OCI-LY1 (cell line): ENCODE measurements around the gene TTC39C.

Experiments
- H2AFZ ChIP-seq: fragments of 200-600 bp; sonication (generic), shearing (Covaris generic); 2 replicates; pipeline ENCODE4 v1.6.0; 2014; ENCODE audit warnings: antibody characterized with exemption, mild to moderate bottlenecking, low read length
- H3F3A ChIP-seq: fragments of 200-600 bp; sonication (generic), shearing (Covaris generic); 2 replicates; pipeline ENCODE4 v1.6.0; 2014; ENCODE audit warnings: mild to moderate bottlenecking, antibody characterized with exemption, low read length, moderate library complexity; ENCODE audit not compliant: insufficient read depth
- H3K27ac ChIP-seq: fragments of 200-600 bp; sonication (generic); 2 replicates; pipeline ENCODE4 v1.5.1; 2014; ENCODE audit warnings: low read length, mixed run types, mild to moderate bottlenecking, low read depth; ENCODE audit not compliant: poor library complexity, severe bottlenecking
- H3K27me3 ChIP-seq: fragments of 200-600 bp; sonication (generic); 2 replicates; pipeline ENCODE4 v1.6.0; 2014; ENCODE audit warnings: antibody characterized with exemption, mild to moderate bottlenecking, low read length, moderate library complexity; ENCODE audit not compliant: insufficient read depth
- H3K36me3 ChIP-seq: fragments of 200-600 bp; sonication (generic); 2 replicates; pipeline ENCODE4 v1.6.1; 2014; ENCODE audit warnings: mild to moderate bottlenecking, antibody characterized with exemption, low read length, moderate library complexity, mixed read lengths; ENCODE audit not compliant: insufficient read depth
- H3K4me1 ChIP-seq: fragments of 200-600 bp; sonication (generic); 2 replicates; pipeline ENCODE4 v1.5.1; 2014; ENCODE audit warnings: mild to moderate bottlenecking, low read length, moderate library complexity; ENCODE audit not compliant: insufficient read depth, severe bottlenecking
- H3K4me2 ChIP-seq: fragments of 200-600 bp; sonication (generic), shearing (Covaris generic); 2 replicates; pipeline ENCODE4 v1.6.1; 2014; ENCODE audit warnings: low read length
- H3K4me3 ChIP-seq: fragments of 200-600 bp; sonication (generic); 2 replicates; pipeline ENCODE4 v1.5.1; 2014; ENCODE audit warnings: low read length, low read depth, mild to moderate bottlenecking, mixed read lengths; ENCODE audit not compliant: poor library complexity, severe bottlenecking
- H3K79me2 ChIP-seq: fragments of 200-600 bp; shearing (Covaris generic); 2 replicates; pipeline ENCODE4 v1.6.1; 2016; ENCODE audit warnings: mixed run types, low read length, mixed read lengths; ENCODE audit not compliant: insufficient read depth
- H3K9ac ChIP-seq: fragments of 200-600 bp; sonication (generic), shearing (Covaris generic); 2 replicates; pipeline ENCODE4 v1.6.1; 2014; ENCODE audit warnings: mild to moderate bottlenecking, low read length, mixed read lengths
- H3K9me2 ChIP-seq: fragments of 200-600 bp; sonication (generic), shearing (Covaris generic); 2 replicates; pipeline ENCODE4 v1.6.1; 2014; ENCODE audit warnings: low read depth, mild to moderate bottlenecking, low read length, mixed read lengths
- H3K9me3 ChIP-seq: fragments of 200-600 bp; shearing (Covaris generic); 2 replicates; pipeline ENCODE4 v1.6.1; 2014; ENCODE audit warnings: low read length, mixed read lengths
- H4K20me1 ChIP-seq: fragments of 200-600 bp; sonication (generic), shearing (Covaris generic); 2 replicates; pipeline ENCODE4 v1.6.0; 2016; ENCODE audit warnings: mild to moderate bottlenecking, low read length; ENCODE audit not compliant: insufficient read depth
- EZH2 ChIP-seq: fragments of 200-600 bp; sonication (generic), shearing (Covaris generic); IDR thresholded peaks from 2 replicates; pipeline ENCODE4 v1.8.0; 2017; ENCODE audit warnings: borderline replicate concordance, mixed run types, mild to moderate bottlenecking, antibody characterized with exemption, low read length, moderate library complexity, mixed read lengths
- TF ChIP-seq, protein P1 (sequence below): fragments of 200-600 bp; sonication (generic), shearing (Covaris generic); IDR thresholded peaks from 2 replicates; pipeline ENCODE4 v1.5.1; 2017; ENCODE audit warnings: mild to moderate bottlenecking, antibody characterized with exemption, low read length, moderate library complexity, mixed read lengths

TTC39C gene

DNA sequence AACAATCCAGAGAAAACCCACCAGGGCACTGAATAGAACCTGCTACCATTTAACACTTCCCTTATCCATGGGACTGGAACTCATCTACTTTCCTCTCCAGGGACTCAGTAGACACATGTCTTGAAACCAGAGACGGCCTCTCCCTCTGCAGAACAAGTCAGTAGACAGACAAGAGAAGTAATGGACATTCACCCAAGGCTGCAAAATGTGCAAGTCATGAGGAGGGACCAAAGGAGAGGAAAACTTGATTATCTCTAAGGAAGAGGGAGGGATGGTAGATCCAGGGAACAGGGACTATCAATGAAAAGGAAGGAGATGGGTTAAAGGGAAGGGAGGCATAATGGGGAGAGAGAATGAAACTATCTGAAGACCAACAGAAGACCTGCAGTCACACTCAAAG is 5.3 kb upstream of the TTC39C start:
- Histone ChIP-seq H3K27me3 (no peaks in the 10 kb centered on the region), H3K4me1 (peaks cover 17% of the 10 kb centered on the region), H2AFZ (no peak overlapping the region), H3K9me2 (no peaks in the 10 kb centered on the region), H3K79me2 (no peaks in the 10 kb centered on the region), H3K4me2 (peak overlapping the region; percentile 5; the same call in 1 of the 2 replicates), H3K27ac (no peak overlapping the region), H3K9me3 (no peaks in the 10 kb centered on the region), H3K4me3 (no peak overlapping the region), H3F3A (no peaks in the 10 kb centered on the region), H3K9ac (no peak overlapping the region), H4K20me1 (no peaks in the 10 kb centered on the region), H3K36me3 (no peaks in the 10 kb centered on the region)
- TF ChIP-seq, protein P1, sequence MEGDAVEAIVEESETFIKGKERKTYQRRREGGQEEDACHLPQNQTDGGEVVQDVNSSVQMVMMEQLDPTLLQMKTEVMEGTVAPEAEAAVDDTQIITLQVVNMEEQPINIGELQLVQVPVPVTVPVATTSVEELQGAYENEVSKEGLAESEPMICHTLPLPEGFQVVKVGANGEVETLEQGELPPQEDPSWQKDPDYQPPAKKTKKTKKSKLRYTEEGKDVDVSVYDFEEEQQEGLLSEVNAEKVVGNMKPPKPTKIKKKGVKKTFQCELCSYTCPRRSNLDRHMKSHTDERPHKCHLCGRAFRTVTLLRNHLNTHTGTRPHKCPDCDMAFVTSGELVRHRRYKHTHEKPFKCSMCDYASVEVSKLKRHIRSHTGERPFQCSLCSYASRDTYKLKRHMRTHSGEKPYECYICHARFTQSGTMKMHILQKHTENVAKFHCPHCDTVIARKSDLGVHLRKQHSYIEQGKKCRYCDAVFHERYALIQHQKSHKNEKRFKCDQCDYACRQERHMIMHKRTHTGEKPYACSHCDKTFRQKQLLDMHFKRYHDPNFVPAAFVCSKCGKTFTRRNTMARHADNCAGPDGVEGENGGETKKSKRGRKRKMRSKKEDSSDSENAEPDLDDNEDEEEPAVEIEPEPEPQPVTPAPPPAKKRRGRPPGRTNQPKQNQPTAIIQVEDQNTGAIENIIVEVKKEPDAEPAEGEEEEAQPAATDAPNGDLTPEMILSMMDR = no peak
- TF ChIP-seq EZH2 = no peak

DNA sequence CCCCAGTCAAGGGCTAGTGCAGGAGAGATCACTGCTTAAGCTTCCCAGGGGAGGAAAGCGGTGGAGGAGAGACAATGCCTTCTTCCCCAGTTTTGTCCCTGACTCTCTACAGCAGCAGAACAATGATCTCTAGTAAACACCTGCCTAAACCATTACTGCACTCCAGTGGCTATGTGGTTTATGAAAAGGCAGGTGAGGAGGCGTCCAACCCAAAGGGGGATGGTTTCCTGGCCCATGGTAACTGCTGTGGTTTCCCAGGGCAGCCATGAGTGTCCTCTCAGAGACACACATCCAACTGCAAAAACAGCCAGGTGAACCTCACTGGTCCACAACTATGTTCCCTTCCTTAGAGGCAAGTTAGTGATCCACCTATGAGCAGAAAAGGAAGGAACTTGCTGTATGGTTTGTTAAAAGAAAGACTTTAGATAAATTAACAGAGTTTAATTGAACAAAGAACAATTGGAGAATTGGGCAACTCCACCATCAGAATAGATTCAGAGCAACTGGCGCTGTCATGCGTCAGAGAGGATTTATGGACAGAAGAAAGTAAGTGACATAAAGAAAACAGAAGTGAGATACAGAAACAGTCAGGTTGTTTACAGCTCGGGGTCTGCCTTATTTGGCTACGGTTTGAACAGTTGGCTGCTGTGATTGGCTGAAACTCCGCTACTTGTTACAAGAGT is 4.8 kb upstream of the TTC39C start:
- Histone ChIP-seq H3K4me3 (no peak overlapping the region), H3K36me3 (no peaks in the 10 kb centered on the region)

DNA sequence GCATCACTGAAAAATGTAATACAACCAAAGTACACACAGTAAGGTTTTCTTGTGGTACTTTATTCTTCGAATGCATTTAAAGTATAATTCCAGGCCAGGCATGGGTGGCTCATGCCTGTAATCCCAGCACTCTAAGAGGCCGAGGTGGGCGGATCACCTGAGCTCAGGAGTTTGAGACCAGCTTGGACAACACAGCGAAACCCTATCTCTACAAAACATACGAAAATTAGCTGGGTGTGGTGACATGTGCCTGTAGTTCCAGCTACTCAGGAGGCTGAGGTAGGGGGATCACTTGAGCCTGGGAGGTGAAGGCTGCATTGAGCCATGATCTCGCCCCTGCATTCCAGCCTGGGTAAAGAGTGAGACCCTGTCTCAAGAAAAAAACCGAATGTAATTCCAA is 3.9 kb upstream of the TTC39C start:
- no peak overlapping the region for H3K27ac ChIP-seq
- H4K20me1 ChIP-seq = no peaks in the 10 kb centered on the region
- H2AFZ ChIP-seq = no peak overlapping the region
- H3K9ac ChIP-seq = no peak overlapping the region
- H3K4me2 ChIP-seq = no peak overlapping the region
- no peaks in the 10 kb centered on the region for H3K36me3 ChIP-seq
- no peaks in the 10 kb centered on the region for H3K27me3 ChIP-seq
- no peaks in the 10 kb centered on the region for H3K9me3 ChIP-seq
- no peaks in the 10 kb centered on the region for H3F3A ChIP-seq
- H3K4me1 ChIP-seq = peaks cover 24% of the 10 kb centered on the region
- H3K79me2 ChIP-seq = no peaks in the 10 kb centered on the region
- H3K9me2 ChIP-seq = no peaks in the 10 kb centered on the region
- no peak overlapping the region for H3K4me3 ChIP-seq
- TF ChIP-seq, protein P1 = no peak
- TF ChIP-seq EZH2 = no peak

More for the DNA sequence above, 4.8 kb upstream of the TTC39C start:
- H4K20me1 ChIP-seq = no peaks in the 10 kb centered on the region
- H3K4me1 ChIP-seq = peaks cover 17% of the 10 kb centered on the region
- no peaks in the 10 kb centered on the region for H3K79me2 ChIP-seq
- no peaks in the 10 kb centered on the region for H3K27me3 ChIP-seq
- H2AFZ ChIP-seq = no peak overlapping the region
- TF ChIP-seq, protein P1 = no peak
- TF ChIP-seq EZH2 = no peak
- H3K9me2 ChIP-seq = no peaks in the 10 kb centered on the region
- H3K9me3 ChIP-seq = no peaks in the 10 kb centered on the region
- H3K4me2 ChIP-seq = peak overlapping the region; percentile 5; the same call in 1 of the 2 replicates
- no peak overlapping the region for H3K9ac ChIP-seq
- no peaks in the 10 kb centered on the region for H3F3A ChIP-seq
- H3K27ac ChIP-seq = no peak overlapping the region
